H1 (cell line): ENCODE results near the gene PHLDA2. TPM values are rescaled to one million over a fixed set of nuclear protein-coding genes. Genes with fewer than 3 reads are reported as not detected.

Experiments used
- BACH1 ChIP-seq: IDR thresholded peaks from 2 replicates; pipeline ENCODE4 v1.6.1; 2012; ENCODE audit warnings: low read length, improper control_type of control experiment
- CHD2 ChIP-seq: IDR thresholded peaks from 2 replicates; pipeline ENCODE4 v1.6.1; 2012; ENCODE audit warnings: low read length, improper control_type of control experiment
- CREB1 ChIP-seq: IDR thresholded peaks from 2 replicates; pipeline ENCODE4 v1.6.1; 2012; ENCODE audit warnings: inconsistent platforms
- GABPA ChIP-seq: IDR thresholded peaks from 2 replicates; pipeline ENCODE4 v1.6.1; 2011; ENCODE audit warnings: mild to moderate bottlenecking, low read length, moderate library complexity, borderline replicate concordance; ENCODE audit not compliant: insufficient read depth
- JUND ChIP-seq: IDR thresholded peaks from 2 replicates; pipeline ENCODE4 v1.6.1; 2011; ENCODE audit warnings: mild to moderate bottlenecking, improper control_type of control experiment, low read length
- KDM4A ChIP-seq: IDR thresholded peaks from one replicate; pipeline ENCODE4 v1.7.1; 2012; ENCODE audit warnings: low read depth, mild to moderate bottlenecking, moderate library complexity, low read length, inconsistent platforms; ENCODE audit not compliant: severe bottlenecking
- POLR2A ChIP-seq, 2 experiments: IDR thresholded peaks; 1 replicate in 1 of 2; 2 replicates in 1 of 2; pipeline ENCODE4 v1.6.1; 2011; ENCODE audit warnings: low read depth in 2 of 2, low read length in 2 of 2, mild to moderate bottlenecking in 2 of 2; ENCODE audit errors: control extremely low read depth in 1 of 2
- RAD21 ChIP-seq, 2 experiments: IDR thresholded peaks in 1 of 2; conservative IDR thresholded peaks in 1 of 2; 2 replicates each; pipeline ENCODE4 v1.6.1; 2011; ENCODE audit warnings: low read depth in 2 of 2, low read length in 2 of 2, improper control_type of control experiment in 1 of 2, inconsistent platforms in 1 of 2, mild to moderate bottlenecking in 1 of 2, moderate library complexity in 1 of 2
- SIN3A ChIP-seq, 2 experiments: IDR thresholded peaks in 1 of 2; conservative IDR thresholded peaks in 1 of 2; 2 replicates each; pipeline ENCODE4 v1.6.1; 2011 to 2012; ENCODE audit warnings: low read length in 2 of 2, improper control_type of control experiment in 1 of 2, low read depth in 1 of 2, mild to moderate bottlenecking in 1 of 2
- TAF1 ChIP-seq: IDR thresholded peaks from 2 replicates; pipeline ENCODE4 v1.6.1; 2011; ENCODE audit warnings: mild to moderate bottlenecking, low read depth, low read length
- TAF7 ChIP-seq: optimal IDR thresholded peaks from 2 replicates; pipeline ENCODE3; 2011; ENCODE audit warnings: low read depth, mild to moderate bottlenecking, inconsistent platforms, low read length, moderate library complexity, borderline replicate concordance
- YY1 ChIP-seq: IDR thresholded peaks from 2 replicates; pipeline ENCODE4 v1.6.1; 2011; ENCODE audit warnings: low read depth, mild to moderate bottlenecking, low read length
- polyA plus RNA-seq, 7 experiments: library from polyadenylated mRNA; depleted of rRNA in 3 of 7; stranded (reverse) in 5 of 7; unstranded in 2 of 7; fragments of >200 nt in 5 of 7; fragments of 200-250 nt in 2 of 7; gene quantifications; 1 replicate in 5 of 7; 2 replicates in 1 of 7; 4 replicates in 1 of 7; pipeline versions ENCODE4 v1.2.1 to v1.2.3, GENCODE V29; 2011 to 2013; ENCODE audit warnings: missing spikeins in 2 of 7, mixed read lengths in 2 of 7
- total RNA-seq: library from RNA; stranded (reverse); fragmentation: NEBNext Ultra II Directional; extraction: Animal tissue kit (Norgen Biotek cat#: 25700); gene quantifications from 2 replicates; pipeline ENCODE4 v1.2.1, GENCODE V29; 2021
- TF ChIP-seq, protein P1 (sequence below): IDR thresholded peaks from 2 replicates; pipeline ENCODE4 v1.6.1; 2012; ENCODE audit warnings: inconsistent platforms
- TF ChIP-seq, protein P2 (sequence below): IDR thresholded peaks from 2 replicates; pipeline ENCODE4 v1.6.1; 2012; ENCODE audit warnings: inconsistent platforms
- TF ChIP-seq, protein P3 (sequence below), 3 experiments: IDR thresholded peaks; 1 replicate in 2 of 3; 2 replicates in 1 of 3; pipeline versions ENCODE4 v1.5.1 to v1.6.1; 2011; ENCODE audit warnings: low read length in 3 of 3, mild to moderate bottlenecking in 3 of 3, inconsistent platforms in 2 of 3, low read depth in 1 of 3, moderate library complexity in 1 of 3; ENCODE audit not compliant: insufficient read depth in 1 of 3; ENCODE audit errors: control extremely low read depth in 1 of 3

The PHLDA2 gene
- total and polyA plus RNA-seq, 2 of the 8 experiments (the other 6 are each of a cell fraction or from before 2014, with no cell fraction given), result 5.2 to 7.6 TPM

- TF ChIP-seq, protein P1, sequence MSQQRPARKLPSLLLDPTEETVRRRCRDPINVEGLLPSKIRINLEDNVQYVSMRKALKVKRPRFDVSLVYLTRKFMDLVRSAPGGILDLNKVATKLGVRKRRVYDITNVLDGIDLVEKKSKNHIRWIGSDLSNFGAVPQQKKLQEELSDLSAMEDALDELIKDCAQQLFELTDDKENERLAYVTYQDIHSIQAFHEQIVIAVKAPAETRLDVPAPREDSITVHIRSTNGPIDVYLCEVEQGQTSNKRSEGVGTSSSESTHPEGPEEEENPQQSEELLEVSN, result no peak
- TF ChIP-seq CHD2, result peak; percentile 56; the same call in 1 of the 2 replicates
- TF ChIP-seq KDM4A, result no peak
- TF ChIP-seq YY1, result peak; percentile 81; the same call in 1 of the 2 replicates
- TF ChIP-seq SIN3A (conservative IDR thresholded peaks at IDR 0.05 in 1 of 2, IDR thresholded peaks at IDR 0.05 in 1 of 2; ENCODE audit: low read depth in 1 of 2, low read length in 2 of 2), result 0 out of 4 replicates have a peak, but pooled peaks of 1 of the 2 experiments have one; percentile 51
- peak; percentile 63; the same call in 1 of the 2 replicates for TF ChIP-seq CREB1
- TF ChIP-seq BACH1, result no peak; the same call in 1 of the 2 replicates
- TF ChIP-seq, protein P2, sequence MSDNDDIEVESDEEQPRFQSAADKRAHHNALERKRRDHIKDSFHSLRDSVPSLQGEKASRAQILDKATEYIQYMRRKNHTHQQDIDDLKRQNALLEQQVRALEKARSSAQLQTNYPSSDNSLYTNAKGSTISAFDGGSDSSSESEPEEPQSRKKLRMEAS, result peak; percentile 78
- TF ChIP-seq TAF7, result peak; percentile 83
- TF ChIP-seq, protein P3, sequence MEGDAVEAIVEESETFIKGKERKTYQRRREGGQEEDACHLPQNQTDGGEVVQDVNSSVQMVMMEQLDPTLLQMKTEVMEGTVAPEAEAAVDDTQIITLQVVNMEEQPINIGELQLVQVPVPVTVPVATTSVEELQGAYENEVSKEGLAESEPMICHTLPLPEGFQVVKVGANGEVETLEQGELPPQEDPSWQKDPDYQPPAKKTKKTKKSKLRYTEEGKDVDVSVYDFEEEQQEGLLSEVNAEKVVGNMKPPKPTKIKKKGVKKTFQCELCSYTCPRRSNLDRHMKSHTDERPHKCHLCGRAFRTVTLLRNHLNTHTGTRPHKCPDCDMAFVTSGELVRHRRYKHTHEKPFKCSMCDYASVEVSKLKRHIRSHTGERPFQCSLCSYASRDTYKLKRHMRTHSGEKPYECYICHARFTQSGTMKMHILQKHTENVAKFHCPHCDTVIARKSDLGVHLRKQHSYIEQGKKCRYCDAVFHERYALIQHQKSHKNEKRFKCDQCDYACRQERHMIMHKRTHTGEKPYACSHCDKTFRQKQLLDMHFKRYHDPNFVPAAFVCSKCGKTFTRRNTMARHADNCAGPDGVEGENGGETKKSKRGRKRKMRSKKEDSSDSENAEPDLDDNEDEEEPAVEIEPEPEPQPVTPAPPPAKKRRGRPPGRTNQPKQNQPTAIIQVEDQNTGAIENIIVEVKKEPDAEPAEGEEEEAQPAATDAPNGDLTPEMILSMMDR (IDR thresholded peaks at IDR 0.05; ENCODE audit: control extremely low read depth in 1 of 3, insufficient read depth in 1 of 3, low read depth in 1 of 3, low read length in 3 of 3), result peak in 2 of 3 experiments; percentile 96 to 100; a peak in 3 of 4 replicates
- TF ChIP-seq RAD21 (IDR thresholded peaks at IDR 0.05 in 1 of 2, conservative IDR thresholded peaks at IDR 0.05 in 1 of 2; ENCODE audit: low read depth in 2 of 2, low read length in 2 of 2), result peak; percentile 93
- TF ChIP-seq JUND, result no peak; the same call in 1 of the 2 replicates
- 0 out of 2 replicates have a peak, but pooled peaks have one; percentile 27 for TF ChIP-seq GABPA
- 0 out of 2 replicates have a peak, but pooled peaks have one; percentile 4 for TF ChIP-seq TAF1
- no peak for TF ChIP-seq POLR2A (IDR thresholded peaks at IDR 0.05; ENCODE audit: control extremely low read depth in 1 of 2, low read depth in 2 of 2, low read length in 2 of 2)
These were observed 1.6 kb upstream of the PHLDA2 start (continued) for GRCh38 chr11:2930704-2931419.
